Endothelial cell of umbilical vein (primary cell): ENCODE data around the gene BTG1.

Experiments
- CTCF ChIP-seq, 2 donors: IDR thresholded peaks; 1 replicate in 1 of 2; 2 replicates in 1 of 2; pipeline ENCODE4 v1.5.1; 2011; ENCODE audit warnings: low read length in 2 of 2, mild to moderate bottlenecking in 2 of 2, moderate library complexity in 2 of 2, control low read depth in 1 of 2, inconsistent platforms in 1 of 2, low read depth in 1 of 2; ENCODE audit not compliant: insufficient read depth in 1 of 2; ENCODE audit errors: extremely low read depth in 1 of 2
- EZH2 ChIP-seq: IDR thresholded peaks from 2 replicates; pipeline ENCODE4 v1.6.1; 2012; ENCODE audit warnings: borderline replicate concordance, low read depth, mild to moderate bottlenecking, moderate library complexity, low read length, inconsistent platforms; ENCODE audit not compliant: severe bottlenecking
- POLR2A ChIP-seq: IDR thresholded peaks from 2 replicates; pipeline ENCODE4 v1.6.1; 2012; ENCODE audit warnings: low read depth, mild to moderate bottlenecking, control low read depth, low read length

DNA sequence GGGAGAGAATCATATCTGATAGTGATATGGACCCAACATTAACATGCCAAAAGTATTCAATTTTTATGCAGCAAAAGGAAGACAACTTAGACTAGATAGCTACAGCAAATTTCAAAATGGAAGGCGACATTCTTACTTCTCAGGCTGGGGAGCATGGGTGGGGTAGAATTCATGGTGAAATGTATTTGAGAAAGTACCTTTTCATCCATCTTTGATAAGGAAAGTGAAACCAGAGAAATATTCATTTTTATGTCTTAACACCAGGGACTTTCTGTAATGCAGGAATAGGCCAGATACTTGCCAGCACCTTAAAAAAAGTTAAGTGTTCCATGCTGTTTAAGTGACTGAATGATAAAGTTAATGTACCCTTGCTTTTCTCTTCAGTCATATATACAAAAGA is 13.4 kb downstream of the BTG1 start:
- TF ChIP-seq CTCF (IDR thresholded peaks at IDR 0.05; ENCODE audit: extremely low read depth in 1 of 2, insufficient read depth in 1 of 2, low read depth in 1 of 2, low read length in 2 of 2) = no peak
- TF ChIP-seq EZH2 = no peak
- TF ChIP-seq POLR2A = no peak
